Parathyroid adenoma (tissue), 2 donors: ENCODE measurements around the gene ATP7B.

Source experiments
- H2AFZ ChIP-seq: fragments of 300-600 bp; sonication (generic); one replicate; pipeline ENCODE4 v1.7.0; 2017; ENCODE audit warnings: antibody characterized with exemption, mild to moderate bottlenecking
- H3K27ac ChIP-seq: fragments of 300-600 bp; sonication (generic); one replicate; pipeline ENCODE4 v1.7.0; 2017
- H3K27me3 ChIP-seq: fragments of 300-600 bp; sonication (generic); one replicate; pipeline ENCODE4 v1.7.0; 2017; ENCODE audit warnings: low read length; ENCODE audit not compliant: control insufficient read depth, insufficient read depth
- H3K36me3 ChIP-seq: fragments of 300-600 bp; sonication (generic); one replicate; pipeline ENCODE4 v1.7.0; 2017; ENCODE audit warnings: low read length; ENCODE audit not compliant: control insufficient read depth, insufficient read depth
- H3K4me1 ChIP-seq: fragments of 300-600 bp; sonication (generic); one replicate; pipeline ENCODE4 v1.7.0; 2017; ENCODE audit warnings: control low read depth
- H3K4me2 ChIP-seq: fragments of 300-600 bp; sonication (generic); one replicate; pipeline ENCODE4 v1.7.0; 2017; ENCODE audit warnings: low read length
- H3K4me3 ChIP-seq: fragments of 300-600 bp; sonication (generic); one replicate; pipeline ENCODE4 v1.7.0; 2017; ENCODE audit warnings: low read depth, low read length
- H3K79me2 ChIP-seq: fragments of 300-600 bp; sonication (generic); one replicate; pipeline ENCODE4 v1.7.0; 2017; ENCODE audit warnings: control low read depth
- H3K9ac ChIP-seq: fragments of 300-600 bp; sonication (generic); one replicate; pipeline ENCODE4 v1.7.0; 2017; ENCODE audit warnings: mild to moderate bottlenecking
- H3K9me3 ChIP-seq: fragments of 300-600 bp; sonication (generic); one replicate; pipeline ENCODE4 v1.7.0; 2017; ENCODE audit warnings: low read length; ENCODE audit not compliant: control insufficient read depth
- CTCF ChIP-seq: fragments of 300-600 bp; sonication (generic); IDR thresholded peaks from one replicate; pipeline ENCODE4 v1.7.0; 2017; ENCODE audit warnings: antibody characterized with exemption, mild to moderate bottlenecking
- donor health status: primary hyperparathyroidism.

Gene ATP7B

GRCh38 chr13:51907040-51907732, 104.1 kb downstream of the ATP7B start:
- Histone ChIP-seq H3K4me2 (no peak overlapping the region), H3K27me3 (no peaks in the 10 kb centered on the region), H3K27ac (no peak overlapping the region), H3K4me1 (no peaks in the 10 kb centered on the region), H3K9ac (no peak overlapping the region), H3K79me2 (no peaks in the 10 kb centered on the region), H2AFZ (no peak overlapping the region), H3K4me3 (no peak overlapping the region), H3K36me3 (no peaks in the 10 kb centered on the region), H3K9me3 (no peaks in the 10 kb centered on the region)
- TF ChIP-seq CTCF = no peak

- Histone ChIP-seq H3K27me3 (no peaks in the 10 kb centered on the region), H3K4me3 (no peak overlapping the region), H3K4me2 (no peak overlapping the region), H3K9ac (no peak overlapping the region), H3K9me3 (no peaks in the 10 kb centered on the region), H3K4me1 (no peaks in the 10 kb centered on the region), H3K36me3 (no peaks in the 10 kb centered on the region), H3K79me2 (no peaks in the 10 kb centered on the region), H2AFZ (no peak overlapping the region), H3K27ac (no peak overlapping the region)
- no peak for TF ChIP-seq CTCF
Observed at GRCh38 chr13:51906581-51906980, 104.7 kb downstream of the ATP7B start.

GRCh38 chr13:51905787-51906186, 105.5 kb downstream of the ATP7B start:
- Histone ChIP-seq H3K36me3 (no peaks in the 10 kb centered on the region), H3K4me1 (no peaks in the 10 kb centered on the region), H3K27ac (no peak overlapping the region), H3K9me3 (no peaks in the 10 kb centered on the region), H3K4me2 (no peak overlapping the region), H3K27me3 (no peaks in the 10 kb centered on the region), H3K79me2 (no peaks in the 10 kb centered on the region), H3K9ac (no peak overlapping the region), H2AFZ (no peak overlapping the region), H3K4me3 (no peak overlapping the region)
- TF ChIP-seq CTCF = no peak

GRCh38 chr13:51902776-51903175, 108.5 kb downstream of the ATP7B start:
- no peak overlapping the region for H3K9ac ChIP-seq
- no peak overlapping the region for H3K4me2 ChIP-seq
- H3K9me3 ChIP-seq = no peaks in the 10 kb centered on the region
- no peaks in the 10 kb centered on the region for H3K79me2 ChIP-seq
- H3K27me3 ChIP-seq = no peaks in the 10 kb centered on the region
- no peak for TF ChIP-seq CTCF
- H3K27ac ChIP-seq = no peak overlapping the region
- H2AFZ ChIP-seq = no peak overlapping the region
- H3K36me3 ChIP-seq = no peaks in the 10 kb centered on the region
- no peaks in the 10 kb centered on the region for H3K4me1 ChIP-seq
- no peak overlapping the region for H3K4me3 ChIP-seq

GRCh38 chr13:51900471-51900870, 110.8 kb downstream of the ATP7B start:
- Histone ChIP-seq H3K4me3 (no peak overlapping the region), H2AFZ (no peak overlapping the region), H3K27ac (no peak overlapping the region), H3K4me2 (no peak overlapping the region), H3K79me2 (no peaks in the 10 kb centered on the region), H3K36me3 (no peaks in the 10 kb centered on the region), H3K9me3 (no peaks in the 10 kb centered on the region), H3K9ac (no peak overlapping the region), H3K27me3 (no peaks in the 10 kb centered on the region), H3K4me1 (no peaks in the 10 kb centered on the region)
- no peak for TF ChIP-seq CTCF
